Gastrocnemius medialis (tissue), 4 donors: ENCODE results near the gene PSKH1. TPM values are rescaled to one million over a fixed set of nuclear protein-coding genes. Genes with fewer than 3 reads are reported as not detected.

Experiments used
- ATAC-seq, 2 donors: fragments of 150-250 bp; one replicate each; pipeline ENCODE4 v1.9.1; 2016
- DNase-seq, 2 donors: peaks; one replicate each; pipeline ENCODE4 v3.0.0-alpha.2; 2019
- H3K27ac ChIP-seq, 4 donors: fragments of 200-600 bp; sonication (generic); 1 replicate in 1 of 4; 2 replicates in 3 of 4; pipeline ENCODE4 v1.5.1; 2016 to 2018; ENCODE audit warnings: mild to moderate bottlenecking in 2 of 4, moderate library complexity in 1 of 4
- H3K27me3 ChIP-seq, 3 donors: fragments of 200-600 bp; sonication (generic) in 2 of 3; 1 replicate in 1 of 3; 2 replicates in 2 of 3; pipeline versions ENCODE4 v1.5.1 to v1.6.0; 2016 to 2019; ENCODE audit warnings: mild to moderate bottlenecking in 1 of 3, moderate library complexity in 1 of 3
- H3K36me3 ChIP-seq, 2 donors: fragments of 200-600 bp; sonication (generic) in 1 of 2; one replicate each; pipeline ENCODE4 v1.5.1; 2017 to 2018
- H3K4me1 ChIP-seq, 2 donors: fragments of 200-600 bp; sonication (generic) in 1 of 2; one replicate each; pipeline ENCODE4 v1.5.1; 2016 to 2017; ENCODE audit warnings: mild to moderate bottlenecking in 2 of 2
- H3K4me3 ChIP-seq, 4 donors: fragments of 200-600 bp; sonication (generic) in 3 of 4; 1 replicate in 1 of 4; 2 replicates in 3 of 4; pipeline ENCODE4 v1.5.1; 2016 to 2019; ENCODE audit warnings: mild to moderate bottlenecking in 2 of 4
- H3K9me3 ChIP-seq, 3 donors: fragments of 200-600 bp; sonication (generic) in 2 of 3; 1 replicate in 1 of 3; 2 replicates in 2 of 3; pipeline ENCODE4 v1.5.1; 2016 to 2019
- CTCF ChIP-seq, 5 experiments: fragments of 450-650 bp in 3 of 5; fragments of 200-600 bp in 2 of 5; sonication (generic) in 2 of 5; IDR thresholded peaks in 4 of 5; conservative IDR thresholded peaks in 1 of 5; 1 replicate in 4 of 5; 2 replicates in 1 of 5; pipeline ENCODE4 v1.5.1; 2016 to 2019; ENCODE audit warnings: antibody characterized with exemption in 5 of 5, mild to moderate bottlenecking in 3 of 5, moderate library complexity in 3 of 5
- POLR2A ChIP-seq, 2 donors: fragments of 450-650 bp; IDR thresholded peaks; one replicate each; pipeline ENCODE4 v1.6.1; 2017; ENCODE audit warnings: antibody characterized with exemption in 2 of 2, mild to moderate bottlenecking in 2 of 2, moderate library complexity in 2 of 2
- in situ Hi-C, 4 donors: fragments of 200-750 bp; cut with MboI; loops; one replicate each; pipeline versions ENCODE4 v1.15.0 to v1.8.0; 2017; ENCODE audit warnings: low sequenced_read_pairs in 4 of 4
- intact Hi-C: fragments of 100-400 bp; cut with DNase I; formaldehyde crosslinking; loops from one replicate; pipeline ENCODE4 v1.15.1; 2023; ENCODE audit warnings: low total_unique reads
- total RNA-seq, 4 donors: library from RNA; depleted of rRNA; stranded (reverse); fragments of >200 nt; gene quantifications; one replicate each; pipeline versions ENCODE4 v1.1.0 to v1.2.3, GENCODE V29; 2016

PSKH1 gene
- 10 to 100 TPM in 1 of 4 donors, 1 to 10 TPM in 3; 4.1 to 12.7 (median 6.9) TPM for total RNA-seq

DNA sequence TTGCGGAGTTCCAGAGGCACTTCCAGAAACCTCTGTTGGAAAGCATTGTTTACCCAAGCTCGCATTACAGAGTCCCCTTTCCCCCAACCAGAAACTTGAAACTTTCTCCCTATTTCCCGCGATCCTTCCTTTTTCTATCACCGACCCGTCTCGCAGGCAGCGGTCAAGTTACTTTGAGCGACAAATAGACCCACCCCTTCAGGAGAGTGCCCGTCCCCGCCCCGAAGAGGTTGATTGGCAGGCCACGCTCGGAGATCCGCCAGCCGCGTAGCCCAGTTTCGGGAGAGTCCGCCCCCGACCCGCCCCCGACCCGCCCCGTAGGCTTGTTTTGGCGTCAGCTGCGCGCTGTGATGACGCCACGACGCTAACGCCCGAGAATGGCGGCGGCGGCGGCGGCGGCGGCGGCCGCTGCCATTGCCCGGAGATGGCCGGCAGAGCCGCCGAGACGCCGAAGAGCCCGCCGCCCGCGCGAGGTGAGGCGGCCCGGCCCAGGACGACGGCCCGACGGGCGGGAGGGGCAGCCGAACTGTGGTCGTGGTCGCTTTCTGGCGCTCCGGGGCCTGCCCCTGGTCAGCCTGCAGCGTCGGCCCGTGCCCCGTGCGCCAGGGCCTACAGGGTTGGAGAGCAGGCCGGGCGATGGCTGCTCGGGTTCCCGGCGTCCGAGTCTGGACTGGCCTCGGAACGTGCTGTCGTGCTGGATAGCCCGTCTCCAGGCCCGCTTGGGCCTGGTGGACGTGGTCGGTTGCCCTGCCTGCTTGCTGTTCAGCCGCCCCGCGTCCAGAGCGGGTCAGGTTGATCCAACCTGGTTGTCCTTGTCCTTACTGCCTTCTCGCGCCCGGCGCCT is at the start of gene PSKH1:
PSKH1 (plus strand) TSS at position 356 of the 844 bp plus-strand sequence. CDS start 15,496 bp downstream, outside the sequence.
- Histone ChIP-seq H3K4me3 (peak within 1 kb of the TSS; percentile 87 to 99 (median 91)), H3K4me1 (peaks cover 44 to 50% of the 10 kb centered on the region in 2 donors), H3K9me3 (no peaks in the 10 kb centered on the region), H3K36me3 (no peaks in the 10 kb centered on the region), H3K27me3 (no peaks in the 10 kb centered on the region), H3K27ac (peak within 1 kb of the TSS; percentile 90 to 100 (median 96))
- TF ChIP-seq POLR2A (IDR thresholded peaks at IDR 0.05) (peak; percentile 98), CTCF (IDR thresholded peaks at IDR 0.05 in 4 of 5, conservative IDR thresholded peaks at IDR 0.05 in 1 of 5) (peak in 2 of 5 experiments; percentile 20 to 24)
- in situ Hi-C loops, result no loop called here
- DNase-seq (peak; percentile 95 to 97), ATAC-seq (peak; percentile 93 to 95)
- intact Hi-C loops, result loop anchor here (1.0 kb wide), 2 partner anchors 24 to 94 kb away; no protein-coding TSS in a partner anchor

DNA sequence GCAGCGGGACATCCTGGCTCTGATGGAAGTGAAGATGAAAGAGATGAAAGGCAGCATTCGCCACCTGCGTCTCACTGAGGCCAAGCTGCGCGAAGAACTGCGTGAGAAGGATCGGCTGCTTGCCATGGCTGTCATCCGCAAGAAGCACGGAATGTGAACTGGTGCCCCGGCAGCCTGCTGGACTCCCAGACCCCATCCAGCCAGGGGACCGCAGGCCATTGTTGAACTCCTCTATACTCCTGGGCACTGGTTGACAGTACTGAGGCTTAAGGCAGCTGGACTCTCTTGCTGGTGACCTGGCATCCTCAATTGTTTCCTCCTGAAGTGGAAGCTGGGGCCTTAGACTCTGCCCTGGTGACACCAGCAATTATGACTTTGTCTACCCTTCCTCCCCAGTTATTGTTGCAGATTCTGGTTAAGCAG is 49.7 kb upstream of the PSKH1 start:
- Histone ChIP-seq H3K36me3 (no peaks in the 10 kb centered on the region), H3K4me3 (peak overlapping the region; percentile 76 to 95 (median 78)), H3K27me3 (no peaks in the 10 kb centered on the region), H3K27ac (peak overlapping the region; percentile 98 to 100 (median 99)), H3K4me1 (peaks cover 46 to 54% of the 10 kb centered on the region in 2 donors), H3K9me3 (no peaks in the 10 kb centered on the region)
- DNase-seq (no peak), ATAC-seq (no peak)
- TF ChIP-seq POLR2A (IDR thresholded peaks at IDR 0.05) (no peak), CTCF (IDR thresholded peaks at IDR 0.05 in 4 of 5, conservative IDR thresholded peaks at IDR 0.05 in 1 of 5) (no peak)
- in situ Hi-C loops, result no loop called here
- intact Hi-C loops, result loop anchor here (5.0 to 10.0 kb wide), 2 partner anchors 84 to 279 kb away; partner anchors contain the start of gene CTCF

- in situ Hi-C loops (no loop called here), intact Hi-C loops (loop anchor here (5.0 to 10.0 kb wide), 2 partner anchors 83 to 280 kb away; partner anchors contain the start of gene CTCF)
- H3K4me3 ChIP-seq, result peak overlapping the region; percentile 32 to 79 (median 77)
- no peaks in the 10 kb centered on the region for H3K36me3 ChIP-seq
- H3K27ac ChIP-seq, result peak overlapping the region; percentile 98 to 100 (median 99)
- ATAC-seq (no peak), DNase-seq (no peak)
- TF ChIP-seq POLR2A (IDR thresholded peaks at IDR 0.05) (no peak), CTCF (IDR thresholded peaks at IDR 0.05 in 4 of 5, conservative IDR thresholded peaks at IDR 0.05 in 1 of 5) (peak in 1 of 5 experiments; percentile 20)
- no peaks in the 10 kb centered on the region for H3K27me3 ChIP-seq
- H3K9me3 ChIP-seq, result no peaks in the 10 kb centered on the region
- H3K4me1 ChIP-seq, result peaks cover 51 to 60% of the 10 kb centered on the region in 2 donors
These were observed 48.6 kb upstream of the PSKH1 start for GRCh38 chr16:67844497-67844896.

- DNase-seq (no peak), ATAC-seq (no peak)
- in situ Hi-C loops, result no loop called here
- peak overlapping the region; percentile 80 to 99 (median 94) for H3K4me3 ChIP-seq
- no peaks in the 10 kb centered on the region for H3K9me3 ChIP-seq
- intact Hi-C loops, result loop anchor here (2.0 to 10.0 kb wide), 2 partner anchors 39 to 281 kb away; partner anchors contain the start of genes CTCF, RANBP10 and TSNAXIP1
- no peaks in the 10 kb centered on the region for H3K36me3 ChIP-seq
- H3K27me3 ChIP-seq, result no peaks in the 10 kb centered on the region
- peaks cover 51 to 60% of the 10 kb centered on the region in 2 donors for H3K4me1 ChIP-seq
- H3K27ac ChIP-seq, result peak overlapping the region; percentile 98 to 100 (median 99)
- TF ChIP-seq CTCF (IDR thresholded peaks at IDR 0.05 in 4 of 5, conservative IDR thresholded peaks at IDR 0.05 in 1 of 5) (no peak), POLR2A (IDR thresholded peaks at IDR 0.05) (no peak)
These were observed 47.6 kb upstream of the PSKH1 start for GRCh38 chr16:67845291-67846062.
